ENCODE results near the gene PHF3.

GRCh38 chr6:63759605-63760105 lies 124.1 kb downstream of the PHF3 start:
- no peak for TF ChIP-seq CTCF (IDR thresholded peaks at IDR 0.05; ENCODE audit: low read depth, low read length, poor library complexity, severe bottlenecking)
- no peak for TF ChIP-seq EZH2phosphoT487 (IDR thresholded peaks at IDR 0.05; ENCODE audit: borderline replicate concordance, low read length)

Measured in DOHH2 (cell line).